Esophagus muscularis mucosa (tissue), 3 donors: Measurements from ENCODE around the gene IPCEF1.

ENCODE experiments used
- POLR2AphosphoS5 ChIP-seq, 2 donors: sonication (generic); formaldehyde crosslinking; IDR thresholded peaks; one replicate each; pipeline ENCODE4 v1.6.1; 2017; ENCODE audit warnings: antibody characterized with exemption in 2 of 2
- TF ChIP-seq, protein P1 (sequence below), 3 experiments: fragments of 200-600 bp in 2 of 3; fragments of 450-650 bp in 1 of 3; sonication (generic) in 2 of 3; IDR thresholded peaks; one replicate each; pipeline ENCODE4 v1.5.1; 2017 to 2019; ENCODE audit warnings: antibody characterized with exemption in 3 of 3, mild to moderate bottlenecking in 2 of 3, moderate library complexity in 1 of 3

DNA sequence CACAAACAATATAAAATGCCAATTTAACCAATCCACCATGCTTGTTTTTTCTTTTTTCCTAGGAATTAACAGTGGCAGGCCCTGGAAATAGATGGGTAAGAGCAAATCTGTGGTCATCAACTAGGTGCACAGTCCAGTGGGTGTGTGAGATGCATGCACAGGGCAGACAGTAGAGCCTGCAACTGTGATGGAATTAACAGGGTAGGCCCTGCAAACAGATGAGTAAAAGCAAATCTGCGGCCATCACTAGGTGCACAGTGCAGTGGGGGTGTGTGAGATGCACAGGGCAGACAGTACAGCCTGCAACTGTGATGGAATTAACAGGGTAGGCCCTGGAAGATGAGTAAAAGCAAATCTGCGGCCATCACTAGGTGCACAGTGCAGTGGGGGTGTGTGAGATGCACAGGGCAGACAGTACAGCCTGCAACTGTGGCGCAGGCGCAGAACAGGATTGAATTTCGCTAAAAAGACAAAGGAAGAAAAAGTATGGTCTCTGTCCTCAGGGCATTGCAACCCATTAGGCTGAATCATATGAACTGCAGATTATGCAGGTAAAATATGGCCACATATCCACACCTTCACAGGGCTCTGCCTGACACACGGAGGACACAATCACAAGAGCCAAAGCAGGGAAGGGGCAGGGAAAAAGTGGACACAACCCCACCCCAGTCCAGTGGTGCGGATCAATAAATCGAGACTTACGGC is 41.0 kb upstream of the IPCEF1 start:
- TF ChIP-seq, protein P1, sequence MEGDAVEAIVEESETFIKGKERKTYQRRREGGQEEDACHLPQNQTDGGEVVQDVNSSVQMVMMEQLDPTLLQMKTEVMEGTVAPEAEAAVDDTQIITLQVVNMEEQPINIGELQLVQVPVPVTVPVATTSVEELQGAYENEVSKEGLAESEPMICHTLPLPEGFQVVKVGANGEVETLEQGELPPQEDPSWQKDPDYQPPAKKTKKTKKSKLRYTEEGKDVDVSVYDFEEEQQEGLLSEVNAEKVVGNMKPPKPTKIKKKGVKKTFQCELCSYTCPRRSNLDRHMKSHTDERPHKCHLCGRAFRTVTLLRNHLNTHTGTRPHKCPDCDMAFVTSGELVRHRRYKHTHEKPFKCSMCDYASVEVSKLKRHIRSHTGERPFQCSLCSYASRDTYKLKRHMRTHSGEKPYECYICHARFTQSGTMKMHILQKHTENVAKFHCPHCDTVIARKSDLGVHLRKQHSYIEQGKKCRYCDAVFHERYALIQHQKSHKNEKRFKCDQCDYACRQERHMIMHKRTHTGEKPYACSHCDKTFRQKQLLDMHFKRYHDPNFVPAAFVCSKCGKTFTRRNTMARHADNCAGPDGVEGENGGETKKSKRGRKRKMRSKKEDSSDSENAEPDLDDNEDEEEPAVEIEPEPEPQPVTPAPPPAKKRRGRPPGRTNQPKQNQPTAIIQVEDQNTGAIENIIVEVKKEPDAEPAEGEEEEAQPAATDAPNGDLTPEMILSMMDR (IDR thresholded peaks at IDR 0.05), result no peak
- TF ChIP-seq POLR2AphosphoS5 (IDR thresholded peaks at IDR 0.05), result no peak
